T-helper 1 cell treated with Interleukin-12 subunit alpha and Interleukin-12 subunit beta and Interleukin-4 antibody, amounts not matched to agents 30 ng/mL and 1 ng/mL, for 36 hours (primary cell): ENCODE results near the gene ARSA. TPM values are rescaled to one million over a fixed set of nuclear protein-coding genes. Genes with fewer than 3 reads are reported as not detected.

Experiments
- intact Hi-C: fragments of 100-400 bp; cut with micrococcal nuclease; formaldehyde crosslinking; loops from one replicate; pipeline ENCODE4 v1.15.1; 2024
- total RNA-seq: library from RNA; stranded (reverse); gene quantifications from 2 replicates; pipeline ENCODE4 v1.2.3, GENCODE V29; 2022

ARSA gene
- total RNA-seq, 1 donor from 2014 or later, result 60.6 TPM

DNA sequence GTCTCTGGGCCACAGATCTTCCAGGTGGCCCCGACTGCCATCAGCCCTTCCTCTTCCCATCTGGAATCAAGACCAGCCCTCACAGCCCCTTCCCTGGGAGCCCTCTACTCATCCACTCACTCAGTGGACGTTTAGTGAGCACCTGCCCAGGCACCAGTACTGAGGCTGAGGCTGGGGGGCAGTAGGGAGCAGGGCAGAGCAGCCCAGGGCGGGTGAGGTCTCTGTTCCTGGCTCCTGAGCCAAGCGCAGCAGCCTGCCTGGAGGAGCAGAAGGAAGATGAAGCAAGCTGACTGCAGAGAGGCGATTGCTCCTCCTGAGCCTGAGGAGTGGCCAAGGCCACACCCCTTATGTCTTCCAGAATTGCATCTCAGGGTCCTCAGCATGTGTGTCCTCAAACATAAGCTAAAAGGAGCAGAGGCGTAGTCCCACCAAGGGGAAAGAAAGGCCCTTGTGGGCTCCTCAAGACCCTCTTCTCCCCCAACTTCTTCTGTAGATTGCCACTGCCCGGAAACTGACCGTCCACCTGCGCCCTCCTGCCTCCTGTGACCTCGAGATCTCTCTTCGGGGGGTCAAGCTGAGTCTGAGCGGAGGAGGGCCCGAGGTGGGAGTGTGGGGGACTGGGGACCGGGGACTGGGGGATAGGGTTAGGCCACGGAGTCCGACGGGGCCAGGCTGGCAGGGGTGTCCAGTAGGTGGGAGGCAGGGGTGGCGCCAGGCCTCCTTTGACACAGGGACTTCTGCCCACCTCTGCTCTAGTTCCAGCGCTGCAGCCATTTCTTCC is 21.6 kb downstream of the ARSA start:
- intact Hi-C loops, result no loop called here

DNA sequence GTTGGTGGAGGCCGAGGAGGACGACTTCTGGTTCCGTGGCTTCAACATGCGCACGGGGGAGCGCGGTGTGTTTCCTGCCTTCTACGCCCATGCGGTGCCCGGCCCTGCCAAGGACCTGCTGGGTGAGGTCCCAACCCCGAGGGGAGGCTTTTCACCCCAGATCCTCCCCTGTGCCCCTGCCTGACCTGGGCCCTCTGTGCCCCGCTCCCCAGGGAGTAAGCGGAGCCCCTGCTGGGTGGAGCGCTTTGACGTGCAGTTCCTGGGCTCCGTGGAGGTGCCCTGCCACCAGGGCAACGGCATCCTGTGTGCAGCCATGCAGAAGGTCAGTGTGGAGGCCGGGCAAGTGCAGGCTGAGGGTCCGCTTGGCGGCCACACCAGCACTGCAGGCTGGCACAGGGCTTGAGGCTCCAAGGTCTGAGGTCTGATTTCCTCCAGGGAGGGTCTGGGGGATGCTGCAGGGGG is 22.3 kb downstream of the ARSA start:
- intact Hi-C loops, result no loop called here

DNA sequence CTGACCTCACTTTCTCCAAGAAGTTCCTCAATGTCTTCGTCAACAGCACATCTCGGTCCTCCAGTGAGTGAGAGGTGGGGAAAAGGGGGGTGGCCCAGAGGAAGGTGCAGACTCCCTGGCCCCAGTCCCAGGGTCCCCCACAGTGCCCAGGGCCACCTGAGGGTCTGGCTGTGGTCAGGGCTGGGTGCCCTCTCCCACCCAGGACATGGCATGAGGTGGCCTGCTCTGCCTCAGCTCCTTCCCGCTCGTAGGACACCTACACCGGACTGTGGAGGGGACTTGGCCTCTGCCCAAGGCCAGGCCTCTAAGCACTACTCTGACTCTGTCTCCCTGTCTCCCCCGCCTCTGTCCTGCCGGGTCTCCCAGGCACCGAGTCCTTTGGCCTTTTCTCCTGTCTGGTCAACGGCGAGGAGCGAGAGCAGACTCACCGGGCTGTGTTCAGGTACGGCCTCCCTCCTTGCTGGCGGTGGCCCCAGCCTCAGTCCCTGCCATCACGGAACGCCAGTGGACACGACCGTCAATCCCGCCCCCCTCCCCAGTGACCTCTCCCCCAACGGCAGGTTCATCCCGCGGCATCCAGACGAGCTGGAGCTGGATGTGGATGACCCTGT is 22.8 kb downstream of the ARSA start:
- intact Hi-C loops, result no loop called here

DNA sequence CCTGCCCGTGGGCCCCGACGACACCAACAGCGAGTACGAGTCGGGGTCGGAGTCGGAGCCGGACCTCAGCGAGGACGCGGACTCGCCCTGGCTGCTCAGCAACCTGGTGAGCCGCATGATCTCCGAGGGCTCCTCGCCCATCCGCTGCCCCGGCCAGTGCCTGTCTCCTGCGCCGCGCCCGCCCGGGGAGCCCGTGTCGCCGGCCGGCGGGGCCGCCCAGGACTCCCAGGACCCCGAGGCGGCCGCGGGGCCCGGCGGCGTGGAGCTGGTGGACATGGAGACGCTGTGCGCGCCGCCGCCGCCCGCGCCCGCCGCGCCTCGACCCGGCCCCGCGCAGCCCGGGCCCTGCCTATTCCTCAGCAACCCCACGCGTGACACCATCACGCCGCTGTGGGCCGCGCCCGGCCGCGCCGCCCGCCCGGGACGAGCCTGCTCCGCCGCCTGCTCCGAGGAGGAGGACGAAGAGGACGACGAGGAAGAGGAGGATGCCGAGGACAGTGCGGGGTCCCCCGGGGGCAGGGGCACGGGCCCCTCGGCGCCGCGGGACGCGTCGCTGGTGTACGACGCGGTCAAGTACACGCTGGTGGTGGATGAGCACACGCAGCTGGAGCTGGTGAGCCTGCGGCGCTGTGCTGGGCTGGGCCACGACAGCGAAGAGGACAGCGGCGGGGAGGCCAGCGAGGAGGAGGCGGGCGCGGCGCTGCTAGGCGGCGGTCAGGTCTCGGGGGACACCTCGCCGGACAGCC is 23.5 kb downstream of the ARSA start:
- intact Hi-C loops, result no loop called here

DNA sequence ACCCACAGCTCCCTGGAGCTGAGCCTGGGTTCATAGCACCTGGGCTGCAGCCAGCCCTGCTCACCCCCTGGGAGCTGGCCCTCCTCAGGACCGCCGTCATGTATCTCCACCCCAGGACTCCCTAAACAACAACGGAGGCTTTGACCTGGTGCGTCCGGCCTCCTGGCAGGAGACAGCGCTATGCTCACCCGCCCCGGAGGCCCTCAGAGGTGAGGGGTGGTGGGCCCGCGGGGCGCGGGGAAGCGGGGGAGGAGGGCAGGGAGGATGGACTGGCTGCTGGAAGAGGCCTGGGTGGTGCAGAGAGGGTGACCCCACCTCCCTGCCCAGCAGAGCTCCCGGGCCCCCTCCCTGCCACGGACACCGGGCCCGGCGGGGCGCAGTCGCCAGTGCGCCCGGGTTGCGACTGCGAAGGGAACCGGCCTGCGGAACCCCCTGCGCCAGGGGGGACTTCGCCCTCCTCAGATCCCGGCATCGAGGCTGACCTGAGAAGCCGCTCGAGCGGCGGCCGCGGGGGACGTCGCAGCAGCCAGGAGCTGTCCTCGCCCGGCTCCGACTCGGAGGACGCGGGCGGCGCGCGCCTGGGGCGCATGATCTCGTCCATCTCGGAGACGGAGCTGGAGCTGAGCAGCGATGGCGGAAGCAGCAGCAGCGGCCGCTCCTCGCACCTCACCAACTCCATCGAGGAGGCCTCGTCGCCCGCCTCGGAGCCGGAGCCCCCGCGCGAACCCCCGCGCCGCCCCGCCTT is 24.3 kb downstream of the ARSA start:
- intact Hi-C loops, result no loop called here

DNA sequence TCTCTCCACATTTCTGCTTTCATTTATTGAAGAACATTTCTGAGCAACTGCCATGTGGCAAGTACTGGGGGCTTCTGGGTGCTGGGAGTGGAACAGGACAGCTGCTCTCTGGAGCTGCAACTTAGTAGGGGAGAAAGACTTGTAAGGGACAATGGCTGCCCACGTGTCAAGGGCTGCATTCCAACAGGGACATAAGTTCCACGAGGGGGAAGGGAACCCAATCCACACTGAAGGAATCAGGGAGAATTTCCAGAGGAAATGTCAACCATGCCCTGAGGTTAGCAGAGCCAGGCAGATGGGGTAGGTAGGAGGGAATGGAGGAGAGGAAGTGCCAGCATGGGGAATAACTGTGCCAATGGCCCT is 25.6 kb downstream of the ARSA start:
- intact Hi-C loops, result no loop called here

DNA sequence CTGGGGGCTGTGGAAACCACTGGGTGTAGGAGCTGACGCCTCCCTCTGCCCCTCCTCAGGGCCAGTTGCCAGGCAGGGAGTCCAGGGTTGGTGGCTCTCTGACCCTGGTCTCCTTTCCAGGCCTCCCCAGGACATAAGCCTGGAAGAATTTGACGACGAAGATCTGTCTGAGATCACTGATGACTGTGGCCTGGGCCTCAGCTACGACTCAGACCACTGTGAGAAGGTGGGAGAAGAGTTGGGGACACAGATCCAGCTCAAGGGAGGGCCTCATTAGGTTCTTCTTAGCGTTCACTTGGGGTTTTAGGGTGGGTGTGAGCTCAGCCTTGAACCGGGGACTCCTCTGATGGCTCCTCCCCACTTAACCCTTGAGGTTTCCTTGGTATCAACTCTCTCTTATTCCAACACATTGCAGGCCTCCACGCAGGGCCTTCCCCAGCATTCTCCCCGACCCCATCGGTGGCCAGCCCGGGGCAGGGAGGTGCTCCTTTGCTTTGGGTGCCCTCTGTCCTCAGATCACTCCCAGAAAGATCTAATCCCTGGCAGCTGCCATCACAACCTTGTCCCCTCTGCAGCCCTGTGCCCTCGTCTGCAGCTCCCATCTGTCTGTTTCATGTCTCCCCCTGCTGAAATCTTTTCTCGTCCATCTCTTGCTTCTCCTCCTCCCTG is 26.1 kb downstream of the ARSA start:
- intact Hi-C loops, result no loop called here

DNA sequence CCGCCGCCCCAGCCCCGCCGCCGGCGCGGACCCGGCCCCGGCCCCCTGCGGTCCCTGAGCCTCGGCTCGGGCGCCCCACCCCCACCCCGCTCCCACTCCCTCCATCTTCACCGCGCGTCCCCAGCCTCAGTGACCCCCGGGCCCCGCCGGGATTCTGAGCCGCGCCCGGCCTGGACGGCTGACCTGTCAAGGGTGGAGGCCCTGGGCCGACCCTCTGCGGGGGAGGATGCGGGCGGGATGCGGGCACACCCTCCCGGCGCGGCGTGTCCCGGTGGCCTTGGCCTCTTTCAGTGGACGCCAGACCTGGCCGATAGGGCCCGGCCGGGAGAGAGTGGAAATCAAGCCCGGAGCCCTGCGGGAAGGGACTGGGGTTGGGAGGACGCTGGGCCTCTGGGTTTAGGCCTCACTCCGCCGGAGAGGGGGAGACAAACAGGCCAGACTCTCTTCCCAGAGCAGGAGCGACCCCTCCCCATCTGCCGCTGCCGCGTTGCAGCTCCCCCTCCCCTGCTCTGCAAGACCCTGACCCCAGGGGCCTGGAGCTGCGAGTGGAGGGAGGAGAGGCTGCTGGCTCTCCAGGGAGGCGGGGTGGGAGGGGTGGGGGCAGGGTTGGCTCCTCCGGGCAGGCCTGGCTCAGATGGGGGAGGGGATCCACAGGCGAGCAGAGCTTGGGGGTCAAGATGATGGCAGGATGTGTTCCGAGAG is 26.8 kb downstream of the ARSA start:
- intact Hi-C loops, result loop anchor here (1.0 kb wide), 1 partner anchor 18 kb away; no protein-coding TSS in a partner anchor

DNA sequence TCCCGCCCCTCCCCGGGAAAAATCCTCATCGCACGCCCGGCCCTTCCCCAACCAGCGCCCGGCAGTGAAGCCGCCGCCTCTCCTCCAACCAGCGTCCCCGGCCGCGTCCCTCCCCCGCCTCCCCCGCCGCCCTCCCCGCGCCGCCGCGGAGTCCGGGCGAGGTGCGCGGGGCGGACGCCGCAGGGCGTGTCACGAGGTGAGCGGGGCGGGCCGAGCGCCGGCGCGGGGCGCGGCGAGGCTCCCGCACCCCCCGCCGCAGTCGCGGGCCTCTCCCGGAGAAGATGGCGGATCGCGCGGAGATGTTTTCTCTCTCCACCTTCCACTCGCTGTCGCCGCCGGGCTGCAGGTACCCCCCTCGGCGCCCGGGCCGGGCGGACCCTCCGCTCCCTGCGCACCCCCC is 27.4 kb downstream of the ARSA start, which contains the start of gene MAPK8IP2:
MAPK8IP2 (plus strand) TSS at position 256 of the 400 bp plus-strand sequence; CDS start at position 282, 26 bp downstream.
- intact Hi-C loops, result loop anchor here (1.0 kb wide), 1 partner anchor 17 kb away; no protein-coding TSS in a partner anchor

DNA sequence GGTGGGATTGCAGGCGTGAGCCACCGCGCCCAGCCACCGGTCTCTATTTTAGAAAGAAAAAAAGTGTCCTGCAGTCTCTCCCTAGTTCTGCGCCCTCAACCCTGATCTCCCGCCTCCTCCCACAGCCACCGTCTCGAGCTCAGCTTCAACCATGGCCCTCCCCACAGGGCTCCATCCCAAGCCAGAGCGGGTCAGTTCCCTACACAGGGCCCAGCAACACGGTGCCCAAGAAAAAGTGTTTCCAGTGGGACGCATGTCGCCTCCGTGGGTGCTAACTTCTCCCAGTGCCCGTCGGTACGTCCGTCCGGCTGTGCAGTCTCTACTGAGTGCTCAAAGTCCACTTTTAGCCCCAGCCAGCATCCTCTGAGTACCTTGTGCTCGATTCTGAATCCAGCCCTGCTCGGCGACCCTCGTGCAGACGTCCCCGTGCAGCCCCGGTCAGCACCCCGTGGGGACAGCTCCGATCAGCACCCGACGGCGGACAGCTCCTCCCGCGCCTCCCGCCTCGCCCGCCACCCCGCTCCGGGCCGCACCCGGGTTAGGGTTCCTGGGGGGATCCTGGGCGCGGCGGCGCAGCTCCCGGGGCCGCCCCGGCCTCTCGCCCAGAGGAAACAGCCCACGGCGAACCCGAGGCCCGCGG is 28.0 kb downstream of the ARSA start:
- intact Hi-C loops, result loop anchor here (1.0 kb wide), 1 partner anchor 17 kb away; no protein-coding TSS in a partner anchor

DNA sequence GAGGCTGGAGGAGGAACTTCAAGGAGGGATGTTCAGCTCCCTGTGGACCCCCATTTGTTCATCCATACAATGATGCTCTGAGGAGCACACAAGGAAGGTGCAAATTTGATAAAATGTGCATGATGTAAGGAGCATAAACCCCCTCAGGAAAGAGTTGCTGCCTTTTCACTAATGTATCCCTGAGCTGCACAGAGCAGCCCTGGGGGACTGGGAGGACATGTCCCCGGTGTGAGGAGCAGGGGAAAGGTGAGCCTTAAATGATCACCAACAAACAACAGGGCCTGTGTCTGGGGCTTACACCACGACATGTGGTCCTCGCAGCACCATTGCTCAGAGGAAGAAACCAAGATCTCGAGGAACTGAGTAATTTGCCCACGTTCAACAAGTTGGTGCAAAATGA is 30.9 kb downstream of the ARSA start:
- intact Hi-C loops, result no loop called here

DNA sequence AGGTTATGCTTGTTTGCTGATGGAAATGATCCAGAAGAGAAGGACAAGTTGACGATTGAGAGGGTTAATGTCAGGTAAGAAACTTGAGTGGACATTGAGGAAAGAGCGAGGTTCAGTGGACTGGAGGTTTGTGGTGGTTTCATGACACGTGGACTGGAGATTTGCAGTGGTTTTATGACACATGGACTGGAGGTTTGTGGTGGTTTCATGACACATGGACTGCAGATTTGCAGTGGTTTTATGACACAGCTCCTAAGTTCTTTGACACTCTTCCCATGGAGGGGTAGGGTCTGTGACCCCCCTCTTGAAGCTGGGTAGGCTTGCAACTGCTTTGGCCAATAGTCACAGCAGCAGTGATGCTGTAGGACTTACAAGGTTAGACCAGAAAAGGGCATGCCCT is 32.8 kb downstream of the ARSA start:
- intact Hi-C loops, result no loop called here

DNA sequence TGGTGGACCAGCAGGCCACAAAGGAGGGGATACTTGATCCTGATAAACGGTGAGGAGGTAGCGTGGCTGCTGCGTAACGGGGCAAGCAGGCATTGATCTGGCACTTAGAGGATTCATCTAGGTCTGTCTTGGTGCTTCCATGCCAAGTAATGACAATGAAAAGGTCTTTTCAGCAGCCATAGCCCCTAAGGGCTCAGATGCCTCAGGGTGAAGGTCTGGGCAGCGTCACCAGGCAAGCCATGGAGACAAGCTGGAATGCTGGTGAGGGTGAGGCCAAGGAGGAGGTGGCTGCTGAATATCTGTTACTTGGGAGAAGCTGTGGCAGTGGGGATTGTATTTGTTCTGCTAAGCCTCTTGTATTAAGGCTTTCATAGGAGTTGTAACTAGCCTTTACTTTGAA is 40.5 kb downstream of the ARSA start:
- intact Hi-C loops, result no loop called here

DNA sequence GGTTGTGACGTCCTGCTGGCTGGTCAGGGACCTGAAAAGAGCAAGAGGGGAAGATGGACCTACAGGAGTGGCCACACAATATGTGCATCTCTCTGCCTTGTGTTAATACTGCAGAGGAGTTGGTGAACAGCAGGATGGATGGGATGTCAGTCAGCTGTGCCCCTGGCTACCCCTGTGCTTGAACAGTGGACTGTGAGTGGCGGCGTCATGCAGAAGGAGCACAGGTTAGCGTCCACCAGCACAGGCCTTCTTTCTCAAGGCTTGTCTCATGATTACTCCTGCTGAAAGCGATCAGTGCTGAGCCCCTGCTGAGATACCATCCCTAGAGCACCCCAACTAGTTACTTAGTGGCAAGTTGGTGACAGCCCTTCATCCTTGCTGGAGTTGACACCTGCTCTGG is 41.5 kb downstream of the ARSA start:
- intact Hi-C loops, result no loop called here

DNA sequence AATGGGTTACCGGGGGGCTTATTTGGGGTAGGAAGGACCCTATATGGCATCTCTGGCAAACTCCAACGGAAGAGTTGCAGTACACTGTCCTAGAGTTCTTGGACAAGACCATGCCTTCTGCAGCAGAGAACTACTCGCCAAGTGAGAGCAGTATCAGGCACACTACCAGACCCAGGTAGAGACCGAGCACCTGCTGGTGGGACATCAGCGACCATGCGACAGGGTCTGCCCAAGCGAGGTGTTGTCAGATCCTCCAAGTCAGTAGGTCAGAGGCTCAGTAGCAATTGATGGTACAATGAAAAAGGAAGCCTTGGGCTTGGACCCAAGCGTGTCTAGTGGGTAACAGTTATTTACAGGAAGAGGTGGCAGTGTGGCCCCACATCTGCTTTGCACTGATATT is 42.2 kb downstream of the ARSA start:
- intact Hi-C loops, result no loop called here

DNA sequence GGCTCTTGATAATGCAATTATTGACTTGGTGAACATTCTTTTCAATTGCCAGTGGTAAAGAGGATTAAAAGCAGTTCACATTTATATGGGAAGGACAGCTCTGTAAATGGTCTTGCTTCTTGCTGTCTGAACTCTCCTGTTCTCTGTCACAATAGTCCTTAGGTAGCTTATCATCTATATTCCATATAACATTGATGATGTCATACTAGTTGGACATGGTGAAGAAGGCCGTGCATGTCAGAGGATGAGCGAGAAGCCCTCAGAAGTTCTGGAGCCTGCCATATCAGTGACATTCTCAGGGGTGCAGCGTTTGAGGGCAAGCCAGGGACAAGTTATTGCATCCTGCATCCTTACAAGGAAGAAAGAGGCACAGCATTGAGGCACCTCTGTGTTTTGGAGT is 42.7 kb downstream of the ARSA start:
- intact Hi-C loops, result no loop called here

DNA sequence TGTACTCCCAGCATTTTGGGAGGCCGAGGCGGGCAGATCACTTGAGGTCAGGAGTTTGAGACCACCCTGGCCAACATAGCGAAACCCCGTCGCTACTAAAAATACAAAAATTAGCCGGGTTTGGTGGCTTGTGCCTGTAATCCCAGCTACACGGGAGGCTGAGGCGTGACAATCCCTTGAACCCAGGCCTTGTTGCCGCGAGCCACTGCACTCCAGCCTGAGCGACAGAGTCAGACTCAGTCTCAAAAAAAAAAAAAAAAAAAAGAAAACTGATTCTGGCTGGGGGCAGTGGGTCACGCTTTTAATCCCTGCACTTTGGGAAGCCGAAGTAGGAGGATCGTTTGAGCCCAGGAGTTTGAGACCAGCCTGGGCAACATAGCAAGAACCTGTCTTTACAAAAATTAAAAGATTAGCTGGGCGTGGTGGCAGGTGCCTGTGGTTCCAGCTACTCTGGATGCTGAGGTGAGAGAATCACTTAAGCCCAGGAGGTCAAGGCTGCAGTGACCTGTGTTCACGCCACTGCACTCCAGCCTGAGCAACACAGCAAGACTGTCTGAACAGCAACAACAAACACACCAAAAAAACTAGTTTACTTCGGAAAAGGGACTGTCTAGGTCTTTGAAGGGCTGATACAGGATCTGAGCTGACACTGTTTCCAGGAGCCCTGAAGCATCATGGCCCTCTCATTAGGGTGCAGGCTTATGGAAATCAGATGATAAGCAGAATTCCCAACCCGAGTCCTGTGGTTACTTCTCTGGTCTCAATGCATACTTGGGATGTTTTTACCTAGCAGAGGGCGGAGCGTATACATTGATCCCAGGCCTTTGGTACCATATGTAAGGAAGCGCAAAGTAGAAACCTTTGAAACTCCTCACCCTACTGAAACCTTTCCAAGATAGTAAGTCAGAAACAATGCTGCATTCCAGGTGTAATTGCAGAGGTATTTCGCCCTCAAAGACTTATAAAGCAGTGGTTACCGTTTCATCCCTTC is 43.6 kb downstream of the ARSA start:
- intact Hi-C loops, result no loop called here

DNA sequence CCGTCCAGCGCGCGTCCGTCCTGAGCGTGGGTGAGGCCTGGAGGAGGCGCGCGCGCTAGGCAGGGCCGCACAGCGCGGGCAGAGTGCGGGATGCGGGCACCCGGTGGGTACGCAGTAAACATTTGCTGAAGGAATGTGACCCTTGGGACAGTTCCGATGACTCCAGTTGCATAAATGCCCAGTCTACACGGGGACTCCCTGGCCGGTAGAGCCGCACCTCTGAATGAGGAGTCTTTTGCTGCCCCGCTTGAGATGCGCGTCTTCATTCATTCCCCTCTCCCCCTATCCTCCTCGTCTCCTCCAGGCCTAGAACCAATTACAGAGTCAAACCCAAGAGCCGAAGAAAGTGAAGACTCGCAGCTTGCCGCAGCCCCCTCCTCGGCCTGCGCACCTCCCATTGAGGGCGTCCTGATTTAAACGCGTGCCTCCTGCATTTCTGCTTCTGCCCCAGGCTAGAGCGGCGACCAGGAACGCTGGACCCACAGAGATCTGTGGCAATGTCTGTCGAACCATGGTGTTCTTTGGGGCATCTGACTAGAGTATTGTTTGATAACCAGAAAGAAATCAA is 44.6 kb downstream of the ARSA start:
- intact Hi-C loops, result loop anchor here (1.0 to 2.0 kb wide), 6 partner anchors 17 to 338 kb away; partner anchors contain the start of genes ARSA, MAPK8IP2 and TUBGCP6
